SH-SY5Y (cell line): ENCODE data around the gene SLC6A3.

ENCODE experiments used
- GATA2 ChIP-seq: IDR thresholded peaks from 2 replicates; pipeline ENCODE4 v1.6.1; 2011; ENCODE audit warnings: mild to moderate bottlenecking, low read depth, low read length
- GATA3 ChIP-seq: IDR thresholded peaks from 2 replicates; pipeline ENCODE4 v1.6.1; 2011; ENCODE audit warnings: low read depth, mild to moderate bottlenecking, low read length, moderate library complexity

DNA sequence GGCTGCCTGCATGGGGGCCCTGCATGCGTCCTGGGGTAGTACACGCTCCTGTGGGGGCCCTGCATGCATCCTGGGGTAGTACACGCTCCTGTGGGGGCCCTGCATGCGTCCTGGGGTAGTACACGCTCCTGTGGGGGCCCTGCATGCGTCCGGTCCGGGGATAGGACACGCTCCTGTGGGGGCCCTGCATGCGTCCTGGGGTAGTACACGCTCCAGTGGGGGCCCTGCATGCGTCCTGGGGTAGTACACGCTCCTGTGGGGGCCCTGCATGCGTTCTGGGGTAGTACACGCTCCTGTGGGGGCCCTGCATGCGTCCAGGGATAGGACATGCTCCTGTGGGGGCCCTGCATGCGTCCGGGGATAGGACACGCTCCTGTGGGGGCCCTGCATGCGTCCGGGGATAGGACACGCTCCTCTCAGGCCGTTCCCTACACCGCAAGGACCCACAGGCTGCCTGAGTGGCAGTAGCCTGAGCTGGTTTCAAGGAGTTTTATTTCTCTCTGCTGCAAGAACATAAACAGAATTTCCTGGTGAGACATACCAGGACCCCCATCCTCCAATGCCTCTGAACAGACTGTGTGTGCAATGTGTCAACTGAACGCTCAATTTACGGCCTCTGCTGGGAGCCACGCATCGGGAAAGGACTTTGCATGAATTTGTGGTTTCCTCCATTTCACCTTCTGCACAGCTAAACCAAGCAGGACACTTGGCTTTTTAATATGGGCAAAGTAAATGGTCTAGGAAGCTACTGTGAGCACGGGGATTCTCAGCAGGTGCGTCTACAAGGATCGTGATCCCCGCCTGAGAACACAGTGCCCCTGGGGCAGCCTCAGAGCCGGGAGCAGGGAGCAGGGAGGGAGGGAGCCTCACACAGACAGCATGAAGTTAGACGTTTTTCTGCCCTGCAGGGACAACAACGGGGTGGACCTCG is 51.4 kb downstream of the SLC6A3 start:
- TF ChIP-seq GATA3 (no peak), GATA2 (no peak)
